Nephron progenitor cell (in vitro differentiated cells): ENCODE data around the gene ENDOU.
A peak's percentile ranks its signal among the peaks of the same experiment; 100 is the strongest.

ENCODE experiments used
- DNase-seq: peaks from one replicate; pipeline ENCODE4 v3.0.0; 2021
- H3K27ac Mint-ChIP-seq: 2 replicates; pipeline ENCODE4 v1.8.0; 2021; ENCODE audit warnings: mild to moderate bottlenecking, moderate library complexity, mixed read lengths
- H3K27me3 Mint-ChIP-seq: 2 replicates; pipeline ENCODE4 v1.8.0; 2021; ENCODE audit warnings: mild to moderate bottlenecking, low read depth, mixed read lengths; ENCODE audit not compliant: poor library complexity
- H3K36me3 Mint-ChIP-seq: 2 replicates; pipeline ENCODE4 v1.8.0; 2021; ENCODE audit warnings: low read depth, mixed read lengths
- H3K4me1 Mint-ChIP-seq: 2 replicates; pipeline ENCODE4 v1.8.0; 2021; ENCODE audit warnings: mixed read lengths
- H3K4me3 Mint-ChIP-seq: 2 replicates; pipeline ENCODE4 v1.8.0; 2021; ENCODE audit warnings: mild to moderate bottlenecking, moderate library complexity, mixed read lengths
- H3K9me3 Mint-ChIP-seq: 2 replicates; pipeline ENCODE4 v1.8.0; 2021; ENCODE audit warnings: mild to moderate bottlenecking, moderate library complexity, mixed read lengths
- CTCF ChIP-seq: fragments of 200-600 bp; sonication (generic); IDR thresholded peaks from 2 replicates; pipeline ENCODE4 v1.5.0; 2021; ENCODE audit warnings: antibody characterized with exemption

The ENDOU gene

DNA sequence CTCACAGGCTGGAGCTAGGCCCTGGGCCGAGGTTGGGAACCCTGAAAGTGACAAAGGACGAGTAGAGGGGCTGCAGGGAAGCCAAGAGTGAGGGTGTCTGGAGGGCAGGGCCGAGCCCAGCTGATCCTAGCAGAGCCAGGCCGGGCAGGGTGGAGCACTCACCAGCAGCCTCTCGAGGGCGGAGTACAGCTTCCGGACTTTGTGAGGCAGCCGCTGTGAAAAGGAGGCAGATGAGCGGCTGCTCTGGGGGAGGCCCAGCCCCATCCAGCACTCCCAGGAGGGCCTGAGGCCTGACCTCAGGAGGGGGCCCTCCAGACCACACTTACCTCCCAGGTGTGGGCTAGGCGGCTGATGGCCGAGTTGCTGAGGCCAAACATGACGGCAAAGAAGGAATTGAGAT, 14.7 kb upstream of the ENDOU start:
- no peaks in the 10 kb centered on the region for H3K9me3 Mint-ChIP-seq
- DNase-seq, result no peak
- peaks cover 84% of the 10 kb centered on the region for H3K4me1 Mint-ChIP-seq
- H3K36me3 Mint-ChIP-seq, result no peaks in the 10 kb centered on the region
- H3K4me3 Mint-ChIP-seq, result no peak overlapping the region
- no peak for TF ChIP-seq CTCF
- no peaks in the 10 kb centered on the region for H3K27me3 Mint-ChIP-seq
- H3K27ac Mint-ChIP-seq, result no peak overlapping the region

- no peak for DNase-seq
- no peaks in the 10 kb centered on the region for H3K27me3 Mint-ChIP-seq
- H3K9me3 Mint-ChIP-seq, result no peaks in the 10 kb centered on the region
- no peak overlapping the region for H3K27ac Mint-ChIP-seq
- H3K4me1 Mint-ChIP-seq, result peaks cover 85% of the 10 kb centered on the region
- TF ChIP-seq CTCF, result no peak
- no peaks in the 10 kb centered on the region for H3K36me3 Mint-ChIP-seq
- H3K4me3 Mint-ChIP-seq, result no peak overlapping the region
These were observed 14.0 kb upstream of the ENDOU start for GRCh38 chr12:47739297-47739696.

DNA sequence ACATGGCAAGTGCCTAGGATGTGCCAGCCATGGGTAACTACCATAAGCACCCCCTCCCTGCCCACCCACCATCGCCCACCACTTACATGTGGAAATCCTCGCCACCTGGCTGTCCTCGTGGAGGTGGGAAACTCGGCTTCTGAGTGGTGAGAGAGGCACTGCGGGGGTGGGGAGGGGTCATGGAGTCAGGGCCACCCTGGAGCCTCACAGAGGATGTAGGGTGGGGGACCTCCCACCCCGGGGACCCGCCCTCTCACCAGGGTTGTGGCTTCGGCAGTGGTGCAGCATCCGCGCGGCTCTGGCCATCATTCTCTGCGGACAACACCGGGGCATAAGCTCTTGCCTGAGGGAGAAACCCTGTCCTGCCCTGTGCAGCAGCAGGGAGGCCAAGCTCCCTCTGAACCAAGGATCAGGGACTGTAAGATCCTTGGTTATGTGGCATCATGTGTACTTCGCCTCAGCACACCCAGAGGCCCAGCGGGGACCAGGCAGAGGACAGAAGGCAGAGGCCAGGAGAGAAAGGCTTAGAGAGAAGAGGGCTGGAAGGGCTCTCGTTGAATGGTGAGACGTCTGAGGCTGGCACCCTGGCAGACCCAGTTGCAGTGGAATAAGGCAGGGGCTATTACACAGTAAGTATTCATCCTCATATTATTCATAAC, 12.8 kb upstream of the ENDOU start:
- Mint-ChIP-seq H3K9me3 (no peaks in the 10 kb centered on the region), H3K4me1 (peaks cover 86% of the 10 kb centered on the region), H3K4me3 (no peak overlapping the region), H3K27ac (no peak overlapping the region), H3K36me3 (no peaks in the 10 kb centered on the region), H3K27me3 (no peaks in the 10 kb centered on the region)
- no peak for TF ChIP-seq CTCF
- no peak for DNase-seq

DNA sequence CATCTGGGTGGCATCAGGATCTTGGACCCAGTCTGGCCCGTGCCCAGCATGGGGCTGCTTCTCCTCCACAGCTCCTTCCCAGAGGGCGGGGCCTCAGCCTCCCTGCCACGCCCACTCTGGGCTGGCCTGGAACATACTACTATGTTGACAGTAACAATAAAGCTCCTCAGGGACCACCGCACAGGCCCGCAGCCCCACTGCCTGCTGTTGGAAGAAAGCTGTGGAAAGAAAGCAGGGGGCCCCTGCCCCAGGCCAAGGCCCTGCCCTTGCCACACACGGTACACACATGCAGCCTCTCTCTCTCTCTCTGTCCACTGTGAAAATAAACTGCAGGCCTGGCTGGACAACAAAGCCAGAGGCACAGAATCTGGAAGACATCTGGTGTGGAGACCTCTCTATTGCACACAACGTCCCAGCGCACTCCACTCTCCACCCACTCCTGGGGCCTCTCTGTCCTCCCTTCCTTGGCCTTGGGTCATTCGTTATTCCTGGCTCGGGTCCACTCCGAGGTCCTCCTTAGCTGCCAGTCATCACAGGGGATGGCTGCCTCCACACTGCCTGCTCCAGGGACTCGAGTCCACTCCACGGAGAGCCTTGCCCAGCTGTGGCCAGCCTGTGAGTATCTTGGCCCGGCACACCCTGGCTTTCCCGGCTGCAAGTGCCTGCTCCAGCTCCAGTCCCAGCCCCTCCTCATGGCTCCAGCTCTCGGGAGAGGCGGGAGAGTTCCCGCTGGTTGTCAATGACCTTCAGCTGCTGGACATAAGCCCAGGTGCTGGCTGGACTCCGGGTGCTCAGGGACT, 11.8 kb upstream of the ENDOU start:
- Mint-ChIP-seq H3K36me3 (no peaks in the 10 kb centered on the region), H3K27me3 (no peaks in the 10 kb centered on the region), H3K9me3 (no peaks in the 10 kb centered on the region), H3K27ac (peak overlapping the region; percentile 95), H3K4me3 (no peak overlapping the region), H3K4me1 (peaks cover 83% of the 10 kb centered on the region)
- no peak for TF ChIP-seq CTCF
- DNase-seq, result peak; percentile 47

DNA sequence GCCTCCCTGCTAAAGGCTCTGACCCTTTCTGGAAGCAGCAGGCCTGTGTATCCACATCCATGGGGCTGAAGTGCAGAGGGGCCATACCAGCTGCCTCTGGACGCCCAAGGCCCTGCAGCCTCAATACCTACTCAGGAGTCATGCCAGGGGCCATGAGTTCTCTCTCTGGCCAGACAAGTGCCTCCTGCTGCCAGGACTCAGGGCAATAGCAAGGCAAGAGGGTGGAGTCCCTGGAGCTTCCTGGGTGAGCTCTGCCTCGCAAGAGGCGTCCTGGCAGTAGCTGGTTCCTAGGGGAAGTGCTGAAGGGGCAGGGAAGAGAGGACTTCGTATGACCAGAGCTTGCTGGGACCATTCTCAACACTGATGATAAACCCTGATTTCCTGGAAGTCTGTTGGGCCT, 10.9 kb upstream of the ENDOU start:
- H3K4me3 Mint-ChIP-seq, result no peak overlapping the region
- no peak for DNase-seq
- H3K27me3 Mint-ChIP-seq, result no peaks in the 10 kb centered on the region
- no peaks in the 10 kb centered on the region for H3K36me3 Mint-ChIP-seq
- no peak for TF ChIP-seq CTCF
- H3K4me1 Mint-ChIP-seq, result peaks cover 74% of the 10 kb centered on the region
- H3K9me3 Mint-ChIP-seq, result no peaks in the 10 kb centered on the region
- peak overlapping the region; percentile 83 for H3K27ac Mint-ChIP-seq

DNA sequence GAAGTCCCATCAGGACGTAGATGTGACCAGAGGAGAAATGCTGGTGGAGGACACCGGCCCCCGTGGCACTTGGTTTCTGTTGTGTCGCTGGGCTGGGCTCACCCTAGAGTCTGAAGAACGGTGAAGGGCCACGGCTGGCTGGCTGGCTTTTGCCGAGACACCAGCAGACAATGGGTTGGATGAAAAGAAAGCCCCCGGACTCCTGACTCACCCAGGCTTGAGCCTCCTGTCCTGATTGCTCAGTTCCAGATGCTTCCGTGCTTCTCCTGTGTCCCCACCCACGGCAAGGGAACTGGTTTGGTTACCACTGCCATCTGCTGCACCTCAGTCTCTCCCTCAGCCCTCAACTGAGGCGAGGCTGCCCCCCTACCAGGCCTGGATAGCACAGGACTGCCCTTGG, 10.4 kb upstream of the ENDOU start:
- Mint-ChIP-seq H3K27ac (peak overlapping the region; percentile 83), H3K4me3 (no peak overlapping the region), H3K9me3 (no peaks in the 10 kb centered on the region), H3K36me3 (no peaks in the 10 kb centered on the region), H3K4me1 (peaks cover 71% of the 10 kb centered on the region), H3K27me3 (no peaks in the 10 kb centered on the region)
- no peak for TF ChIP-seq CTCF
- DNase-seq, result no peak
